ENCODE measurements around the gene CATSPER1.

DNA sequence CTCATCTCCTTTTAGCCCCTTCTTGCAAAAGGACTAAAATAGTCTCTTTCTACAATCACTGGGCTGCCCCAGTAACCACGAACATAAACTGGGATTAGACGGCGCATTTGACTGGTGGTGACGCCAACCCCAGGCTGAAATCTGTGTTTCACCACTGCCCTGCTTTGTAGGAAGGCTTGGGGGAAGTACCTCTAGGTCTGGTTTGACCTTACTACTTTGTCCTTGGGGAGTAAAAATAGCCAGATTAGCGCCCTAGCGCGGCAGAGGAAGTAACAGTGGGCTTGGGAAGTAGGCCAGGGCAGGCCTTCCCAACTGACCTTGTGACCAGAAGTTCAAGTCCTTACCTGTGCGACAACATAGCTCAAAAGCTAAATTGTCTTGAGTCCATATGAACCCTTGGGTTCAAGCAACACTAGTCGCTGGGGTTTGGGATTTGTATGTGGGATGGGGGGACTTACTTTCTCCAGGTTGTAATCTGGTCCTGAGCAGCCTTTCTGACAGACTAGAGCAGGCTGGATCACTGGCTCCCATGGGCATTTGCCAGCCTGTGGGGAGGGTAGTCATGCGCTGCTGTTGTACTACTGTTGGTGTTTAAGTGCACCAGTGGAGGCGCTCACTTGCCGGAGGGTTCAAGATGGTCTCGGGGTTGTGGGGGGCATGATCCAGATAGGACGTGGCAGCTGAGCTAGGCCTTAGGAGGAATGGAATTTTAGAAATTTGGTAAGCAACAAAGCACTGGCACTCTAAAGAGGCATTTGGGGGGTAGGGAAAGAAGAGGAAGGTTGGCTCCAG is 42.8 kb upstream of the CATSPER1 start:
- TF ChIP-seq, protein P1, sequence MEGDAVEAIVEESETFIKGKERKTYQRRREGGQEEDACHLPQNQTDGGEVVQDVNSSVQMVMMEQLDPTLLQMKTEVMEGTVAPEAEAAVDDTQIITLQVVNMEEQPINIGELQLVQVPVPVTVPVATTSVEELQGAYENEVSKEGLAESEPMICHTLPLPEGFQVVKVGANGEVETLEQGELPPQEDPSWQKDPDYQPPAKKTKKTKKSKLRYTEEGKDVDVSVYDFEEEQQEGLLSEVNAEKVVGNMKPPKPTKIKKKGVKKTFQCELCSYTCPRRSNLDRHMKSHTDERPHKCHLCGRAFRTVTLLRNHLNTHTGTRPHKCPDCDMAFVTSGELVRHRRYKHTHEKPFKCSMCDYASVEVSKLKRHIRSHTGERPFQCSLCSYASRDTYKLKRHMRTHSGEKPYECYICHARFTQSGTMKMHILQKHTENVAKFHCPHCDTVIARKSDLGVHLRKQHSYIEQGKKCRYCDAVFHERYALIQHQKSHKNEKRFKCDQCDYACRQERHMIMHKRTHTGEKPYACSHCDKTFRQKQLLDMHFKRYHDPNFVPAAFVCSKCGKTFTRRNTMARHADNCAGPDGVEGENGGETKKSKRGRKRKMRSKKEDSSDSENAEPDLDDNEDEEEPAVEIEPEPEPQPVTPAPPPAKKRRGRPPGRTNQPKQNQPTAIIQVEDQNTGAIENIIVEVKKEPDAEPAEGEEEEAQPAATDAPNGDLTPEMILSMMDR (conservative IDR thresholded peaks at IDR 0.05) = no peak; the same call in 1 of the 2 replicates
- no peak for TF ChIP-seq EZH2 (IDR thresholded peaks at IDR 0.05; ENCODE audit: low read depth)
